Measurements from ENCODE around the gene DAZAP1.
"Not testable (repeated sequence)": the region's sequence is repeated elsewhere in the genome, so short reads cannot be mapped to it uniquely, and the experiment has no call there.

DAZAP1 gene

DNA sequence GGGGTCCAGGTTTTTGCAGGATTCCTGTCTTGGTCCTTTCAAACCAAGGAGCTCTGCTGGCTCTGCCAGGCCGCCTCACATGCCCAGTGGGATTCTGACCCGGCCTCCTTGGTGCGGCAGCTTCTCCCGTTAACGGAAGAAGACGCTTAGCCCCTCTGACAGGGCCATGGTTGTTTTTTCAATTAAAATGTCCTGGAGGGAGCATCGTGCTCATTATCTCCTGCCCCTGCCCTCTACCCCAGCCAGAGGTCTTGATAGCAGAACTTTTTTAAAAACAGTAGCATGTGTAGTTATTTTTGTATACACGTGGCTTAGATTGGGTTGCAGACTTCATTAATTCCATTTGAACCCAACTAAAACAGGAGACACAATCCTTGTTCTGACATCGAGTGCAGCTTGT, 19.4 kb downstream of the DAZAP1 start:
- no peak for DNase-seq

DNA sequence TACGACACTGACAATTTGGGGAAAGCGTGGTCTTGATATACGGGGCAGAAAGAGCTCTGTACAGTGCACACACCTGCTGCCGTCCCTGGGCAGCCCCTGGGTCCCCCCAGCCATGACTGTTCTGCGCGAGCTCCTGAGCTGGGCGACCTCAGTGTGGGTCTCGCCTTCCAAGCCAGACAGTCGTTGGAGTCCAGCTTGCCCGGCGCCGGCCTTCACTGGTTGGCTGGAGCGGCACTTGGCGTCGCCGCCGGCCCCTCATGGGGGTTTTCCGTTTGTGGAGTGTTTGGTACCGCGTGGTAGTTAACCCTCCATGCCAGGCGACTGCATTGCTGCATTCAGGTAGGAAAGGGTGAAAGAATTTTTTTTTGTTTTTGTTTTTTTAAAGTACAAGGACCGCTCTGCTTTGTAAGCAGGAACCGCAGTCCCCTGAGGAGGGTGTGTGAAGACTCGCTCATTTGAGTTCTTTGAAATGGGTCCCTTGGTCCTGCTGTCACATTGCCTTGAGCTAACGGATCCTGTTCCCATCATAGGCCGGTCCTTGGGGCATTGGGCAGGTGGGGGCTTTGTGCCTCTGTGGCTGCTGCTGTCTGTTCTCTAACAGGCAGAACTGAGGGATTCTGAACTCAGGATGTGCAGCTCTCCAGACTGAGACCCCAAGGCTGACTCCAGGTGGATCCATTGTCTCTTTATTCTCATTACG, 20.0 kb downstream of the DAZAP1 start:
- no peak for DNase-seq

DNA sequence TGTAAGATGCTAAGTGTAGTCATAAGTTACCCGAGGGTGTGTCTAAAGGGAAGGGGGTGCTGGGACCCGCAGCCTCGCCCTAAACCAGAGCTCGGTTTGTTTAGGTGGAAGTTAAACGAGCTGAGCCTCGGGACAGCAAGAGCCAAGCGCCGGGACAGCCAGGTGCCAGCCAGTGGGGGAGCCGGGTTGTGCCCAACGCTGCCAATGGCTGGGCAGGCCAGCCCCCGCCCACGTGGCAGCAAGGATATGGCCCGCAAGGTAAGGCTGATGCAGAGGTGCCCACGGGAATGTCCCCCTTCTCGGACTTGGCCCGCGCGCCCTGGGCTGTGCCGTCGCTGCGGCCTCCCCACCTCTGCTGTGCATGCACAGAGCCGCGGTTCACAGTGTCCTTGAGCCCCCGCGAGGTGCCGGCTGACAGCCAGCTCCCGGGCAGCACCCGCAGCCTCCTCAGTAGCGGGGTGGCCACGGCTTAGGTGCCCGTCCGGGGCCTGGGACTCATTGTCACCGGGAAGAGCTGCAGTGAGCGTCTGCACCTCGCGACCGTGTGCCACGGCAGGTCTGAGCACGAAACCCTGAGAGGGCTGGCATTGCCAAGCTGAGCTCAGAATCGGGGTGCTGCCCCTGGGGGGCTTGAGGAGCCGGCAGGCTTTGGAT, 21.5 kb downstream of the DAZAP1 start:
- no peak for DNase-seq

DNA sequence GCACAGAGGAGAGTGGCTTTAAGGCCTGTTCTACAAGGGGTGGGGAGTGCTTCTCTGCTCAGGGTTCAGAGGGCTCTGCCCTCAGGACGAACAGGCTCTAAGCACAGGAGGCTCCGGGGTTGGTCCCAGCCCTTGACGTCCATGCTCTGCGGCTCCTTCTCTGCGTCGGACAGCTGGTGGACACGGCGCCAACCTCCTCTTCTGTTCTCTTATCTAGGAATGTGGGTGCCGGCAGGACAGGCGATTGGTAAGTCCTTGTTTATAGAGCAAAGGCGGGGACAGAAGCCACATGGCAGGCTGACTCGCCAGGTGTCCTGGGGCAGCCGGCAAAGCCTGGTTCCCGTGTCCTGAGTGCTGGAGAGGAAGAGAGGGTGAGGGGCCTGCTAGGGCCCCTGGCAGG, 22.4 kb downstream of the DAZAP1 start:
- DNase-seq = no peak

DNA sequence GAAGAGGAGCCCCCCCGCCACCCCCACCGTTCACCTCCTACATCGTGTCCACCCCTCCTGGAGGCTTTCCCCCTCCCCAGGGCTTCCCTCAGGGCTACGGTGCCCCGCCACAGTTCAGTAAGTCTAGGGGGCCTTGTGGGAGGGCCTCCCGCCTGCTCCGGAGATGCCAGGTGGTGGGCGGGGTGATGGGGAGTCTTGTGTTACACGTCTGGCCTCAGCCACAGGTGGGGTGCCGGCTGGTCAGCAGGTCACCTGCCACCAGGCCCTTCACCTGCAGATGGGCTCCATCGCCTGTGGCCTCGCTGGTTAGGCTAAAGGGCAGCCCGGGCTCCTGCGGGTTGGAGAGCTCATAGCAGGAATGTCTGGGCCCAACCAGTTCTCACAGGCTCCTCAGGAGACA, 22.9 kb downstream of the DAZAP1 start:
- DNase-seq = no peak

DNA sequence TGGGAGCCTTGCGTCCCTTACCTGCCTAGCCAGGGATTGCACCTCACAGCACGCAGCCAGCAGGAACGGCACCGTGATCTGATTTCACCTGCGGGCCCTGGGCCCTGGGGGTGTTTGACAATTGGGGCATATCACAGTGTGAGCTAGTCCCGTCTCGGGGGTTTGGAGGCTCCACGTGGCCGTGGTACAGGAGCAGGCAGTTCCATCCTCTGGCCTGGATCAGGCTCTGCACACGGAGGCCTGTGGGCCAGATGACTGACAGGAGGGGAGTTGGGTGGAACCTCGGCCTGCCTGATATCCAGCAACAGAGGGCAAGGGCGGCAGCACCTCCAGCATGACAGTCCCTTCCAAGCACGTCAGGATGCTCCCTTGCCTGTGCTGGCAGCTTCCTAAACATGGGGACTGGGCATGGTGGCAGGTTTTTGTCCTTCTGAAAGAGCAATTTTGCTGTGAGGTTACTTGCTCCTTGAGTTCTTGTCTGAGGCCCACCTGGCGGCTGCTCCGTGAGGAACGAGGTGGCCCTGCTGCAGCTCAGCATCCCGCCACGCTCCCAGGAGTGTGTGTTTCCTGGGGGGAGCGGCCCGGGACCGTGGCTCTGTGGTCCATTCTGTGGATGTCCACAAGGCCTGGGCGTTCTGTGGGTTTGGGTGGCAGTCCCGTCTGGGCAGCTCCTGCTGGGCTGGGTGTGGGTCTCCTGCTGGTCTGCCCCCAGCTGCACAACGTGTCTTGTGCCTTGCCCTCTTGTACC, 24.5 kb downstream of the DAZAP1 start:
- DNase-seq = no peak

DNA sequence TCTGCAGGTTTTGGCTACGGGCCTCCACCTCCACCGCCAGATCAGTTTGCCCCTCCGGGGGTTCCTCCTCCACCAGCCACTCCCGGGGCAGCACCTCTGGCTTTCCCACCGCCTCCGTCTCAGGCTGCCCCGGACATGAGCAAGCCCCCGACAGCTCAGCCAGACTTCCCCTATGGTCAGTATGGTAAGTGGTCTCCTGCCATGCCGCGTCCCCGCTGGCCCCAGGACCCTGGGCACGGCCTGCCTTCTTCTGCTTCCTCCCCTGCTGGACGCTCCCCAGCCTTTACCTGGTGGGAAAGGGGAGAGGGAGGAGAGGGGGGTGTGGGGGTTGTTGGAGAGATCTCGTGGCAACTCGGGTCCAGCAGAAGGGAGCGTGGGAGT, 25.1 kb downstream of the DAZAP1 start:
- no peak for DNase-seq

DNA sequence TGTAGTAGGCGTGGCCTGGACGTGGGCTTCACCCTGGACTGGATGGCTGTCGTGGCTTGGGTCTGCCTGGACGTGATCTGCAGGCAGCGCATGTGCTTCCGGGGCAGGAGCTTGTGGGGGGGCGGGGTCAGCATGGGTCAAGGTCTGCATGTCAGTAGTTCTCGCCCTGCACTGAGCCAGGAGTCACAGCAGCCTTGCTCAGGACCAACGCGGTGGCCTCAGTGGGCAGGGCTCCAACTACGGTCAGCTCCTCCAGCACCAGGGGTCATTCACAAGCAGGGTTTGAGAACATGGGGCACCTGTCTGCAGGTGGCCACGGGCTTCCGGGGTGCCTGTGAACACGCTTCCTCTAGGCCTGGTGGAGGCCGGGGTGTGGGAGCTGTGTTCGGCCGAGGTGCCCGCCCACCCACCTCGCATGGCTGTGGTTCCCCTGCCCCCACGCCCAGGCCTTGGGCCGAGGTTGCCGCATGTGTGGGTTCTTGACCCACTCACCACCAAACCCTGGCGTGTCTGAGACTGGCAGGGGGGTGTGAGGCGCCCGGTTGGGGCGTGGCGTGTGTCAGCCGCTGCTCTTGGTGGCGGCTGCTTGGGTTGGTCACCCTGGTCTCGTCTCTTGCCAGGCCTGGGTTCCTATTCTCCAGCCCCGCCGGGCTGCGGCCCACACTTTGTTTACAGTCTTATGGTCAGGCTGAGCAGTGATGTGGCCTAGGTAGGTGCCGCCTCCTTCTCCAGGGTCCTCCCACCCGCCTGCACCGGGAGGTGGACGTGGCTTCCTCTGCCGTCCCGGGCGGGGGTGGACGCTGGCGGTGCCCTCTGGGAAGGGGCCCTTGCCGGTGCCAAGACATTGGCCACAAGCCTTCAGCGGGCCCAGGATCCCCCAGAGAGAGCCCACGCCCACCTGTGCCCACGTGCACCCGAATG, 26.0 kb downstream of the DAZAP1 start:
- no peak for DNase-seq

DNA sequence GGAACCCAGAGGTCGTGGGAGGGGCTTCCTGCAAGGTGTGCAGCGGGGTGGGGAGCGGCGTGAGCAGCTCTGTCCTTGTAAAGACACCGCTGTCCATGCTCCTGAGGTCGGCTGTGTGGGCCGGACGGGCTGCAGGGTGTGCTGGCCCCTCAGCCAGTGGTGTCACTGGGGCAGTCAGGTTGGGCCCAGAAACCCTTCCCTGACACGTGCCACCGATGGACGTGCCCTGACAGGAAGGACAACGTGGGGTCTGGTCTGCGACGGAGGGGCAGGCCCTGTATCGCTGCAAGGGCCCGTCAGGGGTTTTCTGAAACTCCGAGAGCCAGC, 26.6 kb downstream of the DAZAP1 start:
- DNase-seq = no peak

DNA sequence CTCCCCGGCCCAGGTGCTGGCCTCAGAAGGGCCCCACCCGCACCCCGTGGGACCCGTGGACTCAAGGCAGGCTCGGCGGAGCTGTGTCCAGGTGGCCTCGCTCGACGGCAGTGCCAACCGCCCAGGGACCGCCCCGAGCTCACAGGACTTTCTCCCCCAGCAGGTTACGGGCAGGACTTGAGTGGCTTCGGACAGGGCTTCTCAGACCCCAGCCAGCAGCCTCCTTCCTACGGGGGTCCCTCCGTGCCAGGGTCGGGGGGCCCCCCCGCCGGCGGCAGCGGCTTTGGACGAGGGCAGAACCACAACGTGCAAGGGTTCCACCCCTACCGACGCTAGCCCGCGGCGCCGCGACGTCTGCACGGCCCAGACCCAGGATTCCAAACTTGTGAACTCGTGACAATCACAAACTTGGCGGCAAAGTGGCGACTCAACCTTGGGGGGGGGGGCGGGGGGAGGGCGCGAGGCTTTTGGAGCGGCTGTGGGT, 27.2 kb downstream of the DAZAP1 start:
- no peak for DNase-seq

DNA sequence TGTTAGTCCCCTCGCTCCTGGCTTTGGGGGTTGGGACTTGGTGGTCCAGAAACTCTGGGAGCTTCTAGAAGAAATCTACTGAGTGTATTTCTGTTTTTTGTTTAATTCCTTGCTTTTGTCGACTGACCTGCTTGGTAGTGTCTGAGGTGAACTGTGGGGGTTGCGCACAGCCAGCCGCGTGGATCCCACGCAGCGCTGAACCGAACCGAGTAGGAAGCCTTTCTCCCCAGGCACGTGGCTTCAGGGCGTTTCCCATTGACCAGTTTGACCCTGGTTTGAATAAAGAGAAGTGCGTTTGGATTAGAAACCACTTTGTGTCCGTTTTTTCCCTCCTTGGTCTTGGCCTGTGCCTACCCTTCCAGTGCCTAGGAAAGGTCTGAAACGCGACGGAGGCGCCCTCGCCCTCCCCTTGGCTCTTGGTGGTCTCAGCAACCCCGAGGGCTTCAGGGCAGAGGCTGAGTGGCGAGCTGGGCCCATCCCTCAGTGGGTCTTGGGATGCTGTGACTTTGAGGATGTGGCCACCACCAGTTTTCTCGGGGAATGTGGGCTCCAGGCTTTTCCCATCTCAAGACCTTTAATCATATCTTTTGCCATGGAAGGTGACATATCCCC, 28.1 kb downstream of the DAZAP1 start:
- peak; percentile 27 to 28 for DNase-seq

DNA sequence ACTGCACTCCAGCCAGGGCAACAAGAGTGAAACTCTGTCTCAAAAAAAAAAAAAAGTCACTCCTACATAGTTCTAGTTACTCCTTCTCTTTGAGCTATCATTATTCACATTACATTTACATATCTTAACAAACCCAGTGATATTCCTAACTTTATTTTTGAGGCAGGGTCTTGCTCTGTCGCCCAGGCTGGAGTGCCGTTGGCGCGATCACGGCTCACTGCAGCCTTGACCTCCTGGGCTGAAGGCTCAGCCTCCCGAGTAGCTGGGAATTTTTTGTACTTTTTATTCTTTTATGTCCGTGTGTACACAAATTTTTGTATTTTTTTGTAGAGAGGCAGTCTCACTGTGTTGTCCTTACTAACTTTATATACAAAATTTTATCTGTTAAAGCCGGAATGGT, 30.2 kb downstream of the DAZAP1 start:
- no peak for DNase-seq

DNA sequence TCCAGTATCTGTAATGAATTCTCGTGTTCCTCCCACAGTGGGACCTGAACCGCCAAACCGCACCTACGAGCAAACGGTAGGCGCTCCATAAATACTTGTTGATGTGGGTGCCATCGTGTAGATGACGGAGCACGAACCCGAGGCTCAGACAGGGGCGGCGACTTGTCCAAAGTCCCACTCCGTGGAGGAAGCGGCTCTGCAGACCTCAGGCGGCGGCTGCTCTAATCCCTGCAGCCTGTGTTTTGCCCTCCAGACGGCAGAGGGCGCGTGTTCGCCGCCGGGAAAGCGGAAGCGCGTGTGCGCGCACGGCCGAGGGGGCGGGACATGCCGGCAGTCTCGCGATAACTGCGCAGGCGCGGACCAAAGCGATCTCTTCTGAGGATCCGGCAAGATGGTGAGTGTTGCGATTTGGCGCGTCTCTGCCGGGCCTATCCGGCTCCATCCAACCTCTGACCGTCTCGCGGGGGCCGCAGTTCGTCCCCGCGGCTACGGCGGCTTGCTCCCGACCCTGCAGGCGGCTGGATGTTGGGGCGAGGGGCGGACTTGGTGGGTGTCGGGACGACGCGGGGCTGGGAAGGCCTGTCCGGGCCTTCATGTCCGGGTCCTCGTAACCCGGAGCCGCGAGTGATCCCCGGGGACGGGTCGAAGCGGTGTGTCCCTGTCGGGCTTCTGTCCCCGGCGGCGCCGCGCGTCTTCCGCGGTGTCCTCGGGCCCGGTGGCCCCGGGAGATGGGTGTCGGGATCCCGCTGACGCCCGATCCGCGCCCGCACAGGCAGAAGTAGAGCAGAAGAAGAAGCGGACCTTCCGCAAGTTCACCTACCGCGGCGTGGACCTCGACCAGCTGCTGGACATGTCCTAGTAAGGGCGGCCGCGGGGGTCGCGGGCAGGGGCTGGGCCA, 30.9 kb downstream of the DAZAP1 start, which contains the start of gene RPS15:
TSS of gene RPS15 (plus strand) at position 362 of the 898 bp plus-strand sequence. CDS start at position 392, 30 bp downstream.
- DNase-seq = peak; percentile 95 to 97

DNA sequence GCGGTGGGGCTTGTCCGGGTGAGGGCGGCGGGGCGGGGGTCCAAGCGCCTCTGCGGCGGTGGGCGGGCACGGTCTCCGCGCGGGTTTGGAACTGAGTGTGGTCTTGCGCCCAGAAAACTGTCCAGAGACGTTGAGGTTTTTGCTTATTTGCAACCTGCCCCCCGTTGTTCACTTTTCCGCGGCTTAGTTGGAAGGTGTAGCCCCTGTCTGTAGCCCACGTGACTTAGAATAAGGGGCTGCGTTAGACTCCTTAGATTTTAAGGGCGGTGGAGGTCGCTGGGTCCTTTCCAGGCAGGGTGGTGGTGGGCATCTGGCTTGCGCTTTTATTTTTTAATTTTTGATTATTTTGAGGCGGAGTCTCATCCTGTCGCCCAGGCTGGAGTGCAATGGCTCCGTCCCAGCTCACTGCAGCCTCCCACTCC, 31.6 kb downstream of the DAZAP1 start:
- DNase-seq = no peak

DNA sequence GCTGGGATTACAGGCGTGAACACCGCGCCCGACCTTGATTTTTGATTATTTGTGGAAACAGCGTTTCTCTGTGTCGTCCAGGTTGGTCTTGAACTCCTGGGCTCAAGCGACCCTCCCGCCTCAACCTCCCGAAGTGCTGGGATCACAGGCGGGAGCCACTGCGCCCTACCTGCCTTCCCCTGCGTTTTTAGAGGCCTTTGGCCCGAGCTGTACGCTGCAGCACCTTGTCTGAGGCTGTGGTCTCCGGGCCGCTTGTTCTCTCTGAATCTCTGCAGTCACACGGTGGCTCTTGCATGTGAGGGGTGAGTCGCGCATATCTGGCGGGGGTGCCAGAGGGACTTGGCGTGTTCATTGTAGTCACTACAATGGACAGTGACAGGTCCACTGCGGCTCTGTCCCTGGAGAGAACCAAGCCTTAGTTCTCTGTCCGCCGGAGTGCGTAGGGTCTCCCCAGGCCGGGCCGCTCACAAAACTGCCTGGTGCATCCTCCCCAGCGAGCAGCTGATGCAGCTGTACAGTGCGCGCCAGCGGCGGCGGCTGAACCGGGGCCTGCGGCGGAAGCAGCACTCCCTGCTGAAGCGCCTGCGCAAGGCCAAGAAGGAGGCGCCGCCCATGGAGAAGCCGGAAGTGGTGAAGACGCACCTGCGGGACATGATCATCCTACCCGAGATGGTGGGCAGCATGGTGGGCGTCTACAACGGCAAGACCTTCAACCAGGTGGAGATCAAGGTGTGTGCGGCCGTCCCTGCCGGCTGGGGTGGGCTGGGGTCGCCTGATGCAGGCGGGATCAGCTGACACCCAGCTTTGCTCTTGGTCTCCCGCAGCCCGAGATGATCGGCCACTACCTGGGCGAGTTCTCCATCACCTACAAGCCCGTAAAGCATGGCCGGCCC, 32.4 kb downstream of the DAZAP1 start:
- not testable (repeated sequence) for DNase-seq

DNA sequence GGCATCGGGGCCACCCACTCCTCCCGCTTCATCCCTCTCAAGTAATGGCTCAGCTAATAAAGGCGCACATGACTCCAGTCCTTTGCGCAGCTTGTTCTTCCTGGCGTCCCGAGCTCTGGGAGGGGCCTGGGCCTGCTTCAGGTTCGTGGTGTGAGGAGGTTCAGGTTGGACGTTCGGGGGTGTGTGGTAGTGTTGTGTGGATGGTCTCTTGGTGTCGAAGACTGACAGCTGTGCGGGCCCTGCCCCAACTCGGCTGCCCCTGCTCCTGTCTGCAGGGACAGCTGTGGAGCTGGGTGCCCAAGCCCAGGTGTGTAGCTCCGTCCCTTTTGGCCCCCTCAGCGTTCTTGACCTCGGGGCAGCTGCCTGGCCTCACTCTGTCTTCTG, 33.0 kb downstream of the DAZAP1 start:
- DNase-seq = no peak

DNA sequence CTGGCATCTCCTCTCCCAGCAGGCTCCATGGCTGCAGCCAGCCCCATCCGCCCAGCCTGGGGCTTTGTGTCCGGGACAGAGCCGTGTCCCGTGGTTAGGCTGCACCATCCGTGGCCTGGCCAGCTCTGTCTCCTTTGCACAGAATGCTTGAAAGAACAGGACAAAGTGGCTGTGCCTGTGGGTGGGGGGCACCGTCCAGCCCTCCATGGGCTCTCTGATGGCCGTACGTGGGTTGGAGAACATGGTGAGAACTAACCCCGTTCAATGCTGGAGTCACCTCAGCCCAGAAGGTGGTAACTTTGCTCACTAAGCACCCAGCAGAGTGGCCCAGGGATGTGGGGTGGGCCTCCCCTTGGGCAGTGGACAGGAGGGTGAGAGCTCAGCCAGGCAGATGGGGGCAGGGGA, 33.6 kb downstream of the DAZAP1 start:
- DNase-seq = no peak

DNA sequence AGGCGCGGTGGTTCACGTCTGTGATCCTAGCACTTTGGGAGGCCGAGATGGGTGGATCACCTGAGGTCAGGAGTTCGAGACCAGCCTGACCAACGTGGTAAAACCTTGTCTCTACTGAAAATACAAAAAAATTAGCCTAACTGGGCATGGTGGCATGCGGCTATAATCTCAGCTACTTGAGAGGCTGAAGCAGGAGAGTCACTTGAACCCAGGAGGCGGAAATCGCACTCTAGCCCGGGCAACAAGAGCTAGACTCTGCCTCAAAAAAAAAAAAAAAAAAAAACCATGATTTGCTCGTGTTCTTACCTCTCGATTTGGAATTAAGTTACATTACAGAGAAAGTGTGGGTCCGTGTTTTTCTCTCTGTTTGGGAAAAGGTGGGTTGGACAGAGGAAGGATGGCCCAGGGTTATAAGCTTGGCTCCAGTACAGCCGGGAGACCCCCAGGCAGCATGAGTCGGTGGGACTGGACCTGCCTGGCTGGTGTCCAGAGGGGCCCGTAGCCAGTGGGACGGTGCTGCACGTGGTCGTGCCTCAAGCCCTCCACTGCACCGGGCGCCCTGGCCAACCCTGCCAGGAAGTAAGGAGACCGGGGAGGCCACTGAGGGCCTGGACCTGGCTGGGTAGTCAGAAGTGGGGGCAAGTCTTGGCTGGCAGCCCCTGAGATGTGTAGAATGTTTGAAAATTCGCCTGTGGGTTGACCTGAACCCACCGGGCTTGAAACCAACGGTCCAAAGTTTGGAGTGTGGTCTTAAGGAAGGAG, 34.5 kb downstream of the DAZAP1 start:
- DNase-seq = no peak

All from inflammatory macrophage (primary cell).